Measurements from ENCODE around the gene TNFRSF25. TPM values are rescaled to one million over a fixed set of nuclear protein-coding genes. Genes with fewer than 3 reads are reported as not detected.

Gene TNFRSF25
- total and polyA plus RNA-seq, 9 of the 15 experiments (the other 6 are each of a cell fraction or from before 2014, with no cell fraction given) = 0.24 to 0.49 TPM; not detected in 7

DNA sequence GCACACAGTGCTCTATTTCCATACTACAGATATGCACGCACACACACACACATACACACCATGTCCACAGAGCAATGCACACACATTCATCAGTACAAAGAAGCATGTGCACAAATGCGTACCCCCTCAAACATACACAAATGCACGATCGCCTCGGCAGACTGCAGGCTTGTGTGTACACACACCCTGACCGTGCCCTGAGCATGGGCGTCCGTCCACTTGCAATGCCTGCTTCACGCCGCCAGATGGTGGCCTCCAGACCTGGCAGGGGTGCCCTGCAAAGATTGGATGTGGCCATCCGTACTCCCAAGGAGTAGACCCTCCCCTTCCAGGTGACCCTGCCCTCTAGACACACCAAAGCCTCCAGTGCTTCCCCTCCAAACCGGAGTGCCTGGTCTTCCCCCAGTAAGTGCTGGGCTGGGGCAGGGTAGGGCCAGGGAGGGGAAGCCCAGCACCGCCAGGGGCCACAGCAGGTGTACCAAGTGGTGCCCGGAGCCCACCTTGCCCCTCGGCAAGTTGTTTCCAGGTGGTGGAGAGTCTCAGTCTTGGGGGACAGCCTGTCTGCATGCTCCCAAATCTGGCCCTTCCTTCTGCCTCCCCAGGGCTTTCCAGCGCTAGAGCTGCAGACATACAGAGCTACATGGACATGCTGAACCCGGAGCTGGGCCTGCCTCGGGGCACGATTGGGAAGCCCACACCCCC lies 20.8 kb downstream of the TNFRSF25 start (continued):
- peak; percentile 51 for TF ChIP-seq SMC3 (conservative IDR thresholded peaks at IDR 0.05; ENCODE audit: insufficient read depth, low read depth, low read length)
- no peak for TF ChIP-seq TEAD1 (CRISPR knock-in tag; IDR thresholded peaks at IDR 0.05)
- TF ChIP-seq, protein P1, sequence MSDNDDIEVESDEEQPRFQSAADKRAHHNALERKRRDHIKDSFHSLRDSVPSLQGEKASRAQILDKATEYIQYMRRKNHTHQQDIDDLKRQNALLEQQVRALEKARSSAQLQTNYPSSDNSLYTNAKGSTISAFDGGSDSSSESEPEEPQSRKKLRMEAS (CRISPR knock-in tag; IDR thresholded peaks at IDR 0.05) = peak; percentile 56
- no peak for TF ChIP-seq HLTF (IDR thresholded peaks at IDR 0.05)
- peak; percentile 41; the same call in 1 of the 2 replicates for TF ChIP-seq SP1 (CRISPR knock-in tag; IDR thresholded peaks at IDR 0.05)
- TF ChIP-seq NCOA6 (IDR thresholded peaks at IDR 0.05) = no peak
- TF ChIP-seq ZC3H4 (CRISPR knock-in tag; IDR thresholded peaks at IDR 0.05; ENCODE audit: borderline replicate concordance) = 0 out of 2 replicates have a peak, but pooled peaks have one; percentile 19
- TF ChIP-seq, protein P2, sequence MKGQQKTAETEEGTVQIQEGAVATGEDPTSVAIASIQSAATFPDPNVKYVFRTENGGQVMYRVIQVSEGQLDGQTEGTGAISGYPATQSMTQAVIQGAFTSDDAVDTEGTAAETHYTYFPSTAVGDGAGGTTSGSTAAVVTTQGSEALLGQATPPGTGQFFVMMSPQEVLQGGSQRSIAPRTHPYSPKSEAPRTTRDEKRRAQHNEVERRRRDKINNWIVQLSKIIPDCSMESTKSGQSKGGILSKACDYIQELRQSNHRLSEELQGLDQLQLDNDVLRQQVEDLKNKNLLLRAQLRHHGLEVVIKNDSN (CRISPR knock-in tag; IDR thresholded peaks at IDR 0.05) = peak; percentile 24; the same call in 1 of the 2 replicates
- no peak for TF ChIP-seq ARID1B (IDR thresholded peaks at IDR 0.05)
- 0 out of 4 replicates have a peak, but pooled peaks of 1 of the 2 experiments have one; percentile 40 for TF ChIP-seq KDM1A (IDR thresholded peaks at IDR 0.05)
- peak in 1 of 2 experiments; percentile 65; a peak in 2 of 4 replicates for TF ChIP-seq RAD21 (CRISPR knock-in tag; conservative IDR thresholded peaks at IDR 0.05 in 1 of 2, IDR thresholded peaks at IDR 0.05 in 1 of 2)
- TF ChIP-seq EZH2 (IDR thresholded peaks at IDR 0.05; ENCODE audit: borderline replicate concordance, low read depth, low read length) = peak; percentile 37; the same call in 1 of the 2 replicates
- TF ChIP-seq, protein P3, sequence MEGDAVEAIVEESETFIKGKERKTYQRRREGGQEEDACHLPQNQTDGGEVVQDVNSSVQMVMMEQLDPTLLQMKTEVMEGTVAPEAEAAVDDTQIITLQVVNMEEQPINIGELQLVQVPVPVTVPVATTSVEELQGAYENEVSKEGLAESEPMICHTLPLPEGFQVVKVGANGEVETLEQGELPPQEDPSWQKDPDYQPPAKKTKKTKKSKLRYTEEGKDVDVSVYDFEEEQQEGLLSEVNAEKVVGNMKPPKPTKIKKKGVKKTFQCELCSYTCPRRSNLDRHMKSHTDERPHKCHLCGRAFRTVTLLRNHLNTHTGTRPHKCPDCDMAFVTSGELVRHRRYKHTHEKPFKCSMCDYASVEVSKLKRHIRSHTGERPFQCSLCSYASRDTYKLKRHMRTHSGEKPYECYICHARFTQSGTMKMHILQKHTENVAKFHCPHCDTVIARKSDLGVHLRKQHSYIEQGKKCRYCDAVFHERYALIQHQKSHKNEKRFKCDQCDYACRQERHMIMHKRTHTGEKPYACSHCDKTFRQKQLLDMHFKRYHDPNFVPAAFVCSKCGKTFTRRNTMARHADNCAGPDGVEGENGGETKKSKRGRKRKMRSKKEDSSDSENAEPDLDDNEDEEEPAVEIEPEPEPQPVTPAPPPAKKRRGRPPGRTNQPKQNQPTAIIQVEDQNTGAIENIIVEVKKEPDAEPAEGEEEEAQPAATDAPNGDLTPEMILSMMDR (IDR thresholded peaks at IDR 0.05 in 2 of 3, conservative IDR thresholded peaks at IDR 0.05 in 1 of 3; ENCODE audit: insufficient read depth in 2 of 3, low read depth in 1 of 3, low read length in 3 of 3) = peak; percentile 56 to 73 (median 70)
